GM21717 (cell line): ENCODE data around the gene ODR4.
A peak's percentile ranks its signal among the peaks of the same experiment; 100 is the strongest.
"Not testable (repeated sequence)": the region's sequence is repeated elsewhere in the genome, so short reads cannot be mapped to it uniquely, and the experiment has no call there.

Experiments used
- ATAC-seq: cut with Tn5 transposase; IDR thresholded peaks from one replicate; pipeline ENCODE4 v1.9.1; 2021; ENCODE audit warnings: mild to moderate bottlenecking, moderate library complexity; ENCODE audit not compliant: unreplicated experiment

The ODR4 gene

DNA sequence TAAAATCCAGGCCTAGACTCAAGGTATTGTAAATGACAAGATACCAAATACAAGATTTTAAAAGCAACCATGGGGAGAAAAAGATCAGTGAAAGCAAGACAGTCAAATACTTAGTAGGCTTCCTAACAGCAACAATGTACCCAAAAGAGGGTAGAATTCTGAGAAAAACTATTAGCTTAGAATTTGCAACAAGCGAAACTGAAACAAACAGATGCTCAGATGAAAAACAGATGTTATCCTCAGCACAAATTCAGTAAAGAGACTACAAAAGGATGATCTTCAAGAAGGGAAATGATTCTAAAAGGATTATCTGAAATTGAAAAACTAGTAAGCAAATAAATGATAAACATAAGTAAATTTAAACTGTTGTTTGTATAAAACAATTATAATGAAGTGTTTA, 45.3 kb downstream of the ODR4 start:
- ATAC-seq: peak; percentile 94

DNA sequence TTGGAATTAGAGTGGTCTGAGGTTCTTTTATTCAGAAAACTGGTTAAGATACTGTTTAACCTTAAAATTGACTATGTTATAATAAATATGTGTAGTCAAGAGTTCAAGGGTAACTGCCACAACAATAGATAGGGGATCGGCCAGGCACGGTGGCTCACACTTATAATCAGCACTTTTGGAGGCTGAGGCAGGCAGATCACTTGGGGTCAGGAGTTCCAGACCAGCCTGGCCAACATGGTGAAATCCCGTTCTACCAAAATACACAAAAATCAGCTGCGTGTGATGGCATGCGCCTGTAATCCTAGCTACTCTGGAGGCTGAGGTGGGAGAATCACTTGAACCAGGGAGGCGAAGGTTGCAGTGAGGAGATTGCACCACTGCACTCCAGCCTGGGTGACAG, 45.8 kb downstream of the ODR4 start:
- no peak for ATAC-seq

DNA sequence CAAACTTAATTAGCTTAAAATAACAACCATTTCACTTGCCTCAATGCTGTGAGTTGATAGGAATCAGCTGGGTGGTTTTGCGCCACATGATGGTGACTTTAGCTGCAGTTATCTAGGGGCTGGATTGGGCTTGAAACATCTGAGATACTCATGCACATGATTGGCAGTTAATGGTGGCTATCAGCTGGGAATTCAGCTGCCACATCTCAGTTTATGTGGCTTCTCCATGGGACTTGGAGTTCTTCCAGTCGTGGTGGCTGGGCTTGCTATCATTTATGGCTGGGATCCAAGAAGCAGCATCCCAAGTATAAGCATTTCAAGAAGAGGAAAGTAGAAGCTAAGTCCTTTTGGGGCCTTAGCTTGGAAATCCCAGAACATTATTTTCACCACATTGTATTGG, 48.9 kb downstream of the ODR4 start:
- ATAC-seq: no peak

DNA sequence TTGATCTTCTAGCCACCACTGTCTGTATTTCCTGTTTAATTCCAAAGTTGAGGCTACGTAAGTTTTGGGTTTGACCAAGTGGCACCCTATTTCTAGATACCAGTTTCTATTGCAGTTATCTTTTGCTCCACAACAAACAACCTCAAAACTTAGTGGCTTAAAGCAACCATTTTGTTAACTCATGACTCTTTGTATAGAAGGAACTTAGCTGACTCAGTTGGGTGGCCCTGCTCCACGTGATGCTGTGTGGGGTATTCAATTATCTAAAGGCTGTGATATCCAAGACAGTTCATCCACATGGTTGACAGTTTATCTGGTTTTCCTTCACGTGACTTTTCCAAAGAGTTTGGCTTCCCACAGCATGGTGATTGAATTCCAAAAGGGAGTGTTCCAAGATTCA, 50.5 kb downstream of the ODR4 start:
- ATAC-seq: no peak

DNA sequence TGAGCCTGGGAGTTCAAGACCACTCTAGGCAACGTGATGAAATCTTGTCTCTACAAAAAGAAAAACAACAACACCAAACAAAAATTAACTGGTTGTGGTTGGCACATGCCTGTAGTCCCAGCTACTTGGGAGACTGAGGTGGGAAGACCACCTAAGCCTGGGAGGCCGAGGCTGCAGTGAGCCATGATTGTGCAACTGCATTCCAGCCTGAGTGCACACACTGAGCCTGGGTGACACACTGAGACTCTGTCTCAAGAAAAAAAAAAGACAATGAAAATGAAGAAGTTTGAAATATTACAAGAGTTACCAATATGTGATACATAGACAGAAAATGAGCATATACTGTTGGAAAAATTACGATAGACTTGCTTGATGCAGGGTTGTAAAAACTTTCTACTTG, 53.4 kb downstream of the ODR4 start:
- ATAC-seq: no peak

DNA sequence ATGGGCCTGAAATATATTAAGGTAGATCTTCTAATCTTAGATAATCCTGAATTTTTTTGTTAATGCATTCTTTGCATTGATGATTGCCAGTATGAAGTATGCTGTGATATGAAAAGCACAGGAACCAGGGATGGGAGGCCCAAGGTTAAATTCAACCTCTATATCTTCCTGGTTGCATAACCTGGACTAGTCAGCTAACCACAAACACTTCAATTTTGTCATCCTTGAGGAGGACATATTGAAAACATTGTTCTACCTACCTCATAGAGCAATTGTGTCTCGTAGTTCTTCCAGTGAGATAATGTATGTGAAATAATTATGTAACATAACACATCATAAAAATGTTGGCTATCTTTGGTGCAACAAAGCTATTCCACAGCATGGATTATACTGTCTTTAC, 59.7 kb downstream of the ODR4 start:
- no peak for ATAC-seq

DNA sequence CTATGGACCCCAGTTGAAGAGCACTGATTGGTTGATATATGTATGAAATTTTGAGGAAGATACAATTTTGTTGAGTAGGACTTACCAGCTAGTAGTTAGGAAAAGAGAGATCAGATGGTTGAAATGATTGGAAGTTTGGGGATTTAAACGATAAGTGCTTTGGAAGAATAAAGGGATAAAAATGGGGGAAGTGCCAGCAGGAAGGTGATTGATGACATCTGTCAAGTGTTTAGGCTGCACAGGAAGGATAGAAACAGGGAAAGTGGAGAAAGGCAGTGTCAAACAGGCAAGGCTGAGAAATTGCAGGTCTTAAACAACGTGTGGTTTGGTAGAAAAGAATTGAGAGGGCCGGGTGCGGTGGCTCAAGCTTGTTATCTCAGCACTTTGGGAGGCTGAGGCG, 62.9 kb downstream of the ODR4 start:
- no peak for ATAC-seq

DNA sequence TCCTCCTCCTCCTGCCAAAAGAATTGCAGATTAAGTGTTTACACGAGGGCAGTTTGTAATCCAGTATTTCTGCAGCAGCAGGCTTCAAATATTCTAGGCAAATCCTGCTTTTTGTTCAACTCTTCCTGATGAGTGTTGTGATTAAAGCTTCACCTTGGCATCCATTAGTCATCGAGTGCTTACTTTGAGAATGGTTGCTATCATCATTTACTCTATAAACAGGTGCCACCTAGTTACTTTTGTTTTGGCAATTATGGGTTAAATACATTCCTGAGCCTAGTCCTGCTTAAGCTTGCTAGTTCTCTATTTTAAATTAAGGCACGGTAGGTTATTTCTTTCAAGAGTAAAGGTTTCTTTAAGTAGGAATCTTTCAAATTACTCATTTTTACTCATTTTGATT, 64.9 kb downstream of the ODR4 start:
- ATAC-seq: no peak

DNA sequence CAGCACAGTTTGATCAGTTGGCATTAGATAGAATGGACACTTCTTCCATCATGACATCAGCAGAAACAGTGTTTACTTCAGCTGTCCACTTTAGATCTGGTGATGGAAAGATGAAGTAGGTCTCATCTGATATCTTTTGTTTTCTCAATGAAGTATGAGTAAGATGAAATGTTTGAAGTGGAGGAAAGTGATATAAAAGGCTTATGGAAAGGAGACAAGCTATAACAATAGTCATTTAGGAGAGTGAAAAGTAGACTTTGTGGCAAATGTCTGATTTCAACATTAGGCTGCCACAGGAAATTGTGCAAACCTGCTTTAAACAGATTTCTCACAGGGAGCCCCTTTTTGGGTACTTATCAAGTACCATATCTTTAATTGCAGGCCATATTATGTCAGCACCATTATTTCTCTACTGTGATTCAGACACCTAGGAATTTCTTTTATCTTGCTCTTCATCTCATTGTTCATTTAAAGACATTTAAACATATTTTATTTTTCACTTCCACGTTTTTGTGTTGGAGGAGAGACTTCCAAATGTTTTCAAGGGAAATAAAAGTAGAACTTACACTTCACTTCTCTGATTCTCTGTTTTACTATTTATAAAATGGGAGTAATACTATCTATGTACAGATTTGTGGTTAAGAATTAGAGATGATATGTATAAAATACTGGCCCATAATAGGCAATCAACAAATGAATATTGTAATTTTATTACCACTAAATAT, 67.2 kb downstream of the ODR4 start:
- no peak for ATAC-seq

DNA sequence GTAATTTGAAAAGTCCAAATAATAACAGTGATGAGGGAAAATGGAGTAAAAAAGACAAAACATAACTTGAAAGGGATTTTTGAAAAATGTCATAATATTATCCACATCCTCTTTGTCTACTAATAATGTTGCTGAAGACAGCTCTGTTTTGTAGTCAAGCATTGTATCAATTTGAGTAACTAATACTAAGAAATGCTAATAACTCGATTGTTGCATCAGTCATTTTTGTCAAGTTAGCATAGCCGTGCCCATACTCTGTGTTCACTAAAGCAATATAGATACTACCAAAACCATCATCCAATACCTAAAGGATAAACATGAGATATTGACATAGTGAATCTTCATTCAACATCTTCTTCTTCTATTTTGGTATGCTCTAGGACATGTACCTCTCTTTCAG, 68.0 kb downstream of the ODR4 start:
- ATAC-seq: peak; percentile 76

DNA sequence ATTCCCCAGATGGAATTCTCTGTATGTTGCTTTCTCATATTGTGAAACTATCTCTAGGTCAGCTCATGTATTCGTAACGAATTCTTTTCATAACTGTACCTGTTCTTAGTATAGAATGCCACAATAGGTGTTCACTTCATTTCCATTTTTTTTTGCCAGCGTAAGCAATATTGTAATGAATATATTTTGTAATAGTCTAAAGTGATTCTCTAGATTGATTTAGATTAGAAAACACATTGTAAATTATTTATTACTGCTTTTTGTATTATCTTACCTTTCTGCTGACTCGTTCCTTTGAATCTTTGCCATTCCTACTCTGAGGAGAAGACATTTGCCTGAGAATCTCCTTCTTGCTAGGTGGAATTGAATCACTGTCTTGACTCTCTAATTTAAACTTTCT, 70.5 kb downstream of the ODR4 start:
- ATAC-seq: no peak

DNA sequence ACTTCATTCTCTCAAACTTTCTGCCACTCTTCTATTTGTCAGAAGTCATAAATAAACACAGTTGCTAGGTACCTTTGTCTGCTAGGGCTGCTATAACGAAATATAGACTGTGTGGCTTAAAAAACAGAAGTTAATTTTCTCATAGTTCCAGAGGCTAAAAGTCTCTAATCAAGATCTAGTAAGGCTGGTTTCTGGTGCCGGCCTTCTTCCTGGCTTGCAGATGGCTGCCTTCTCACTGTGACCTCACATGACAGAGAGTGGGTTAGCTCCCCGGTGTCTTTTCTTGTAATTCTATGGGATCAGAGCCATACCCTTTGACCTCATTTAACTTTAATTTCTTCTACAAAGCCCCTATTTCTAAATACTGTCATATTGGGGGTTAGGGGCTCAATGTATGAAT, 79.3 kb downstream of the ODR4 start:
- ATAC-seq: no peak

DNA sequence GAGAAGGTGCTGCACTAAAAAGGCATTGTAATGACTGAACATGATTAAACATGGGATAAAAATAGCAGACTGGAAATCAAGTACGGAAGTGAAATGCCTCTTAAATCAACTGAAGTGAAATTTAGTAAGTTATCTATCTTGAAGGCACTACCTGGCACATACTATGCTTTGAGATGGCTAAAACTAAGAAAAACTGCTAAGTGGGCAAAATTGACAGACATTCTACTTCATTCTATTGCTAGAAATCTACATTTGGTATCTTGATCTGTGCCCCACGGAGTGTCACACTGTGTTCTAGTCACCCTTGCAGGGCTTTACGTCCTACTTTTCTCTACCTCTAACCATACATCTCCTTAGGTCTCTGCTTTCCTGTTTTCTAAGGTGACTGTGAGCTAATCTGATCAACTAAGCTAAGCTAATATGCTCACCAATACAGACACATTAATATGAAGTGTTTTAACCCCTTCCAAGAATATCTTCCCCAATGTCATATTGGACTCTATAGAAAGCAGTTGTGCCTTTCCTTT, 81.2 kb downstream of the ODR4 start:
- no peak for ATAC-seq

DNA sequence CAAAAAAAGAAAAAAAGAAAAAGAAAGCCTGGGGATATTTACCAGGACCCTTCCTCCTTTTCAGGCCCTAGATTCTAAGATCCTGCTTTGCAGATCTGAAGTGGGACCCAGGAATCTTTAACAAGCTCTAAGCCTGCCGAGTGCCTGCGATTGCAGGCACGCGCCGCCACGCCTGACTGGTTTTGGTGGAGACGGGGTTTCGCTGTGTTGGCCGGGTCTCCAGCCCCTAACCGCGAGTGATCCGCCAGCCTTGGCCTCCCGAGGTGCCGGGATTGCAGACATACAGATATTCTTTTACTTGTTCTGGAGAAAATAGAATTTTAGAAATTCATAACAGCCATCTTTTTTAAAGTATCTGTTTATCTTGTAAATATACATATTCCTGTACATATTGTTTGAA, 83.5 kb downstream of the ODR4 start:
- not testable (repeated sequence) for ATAC-seq

DNA sequence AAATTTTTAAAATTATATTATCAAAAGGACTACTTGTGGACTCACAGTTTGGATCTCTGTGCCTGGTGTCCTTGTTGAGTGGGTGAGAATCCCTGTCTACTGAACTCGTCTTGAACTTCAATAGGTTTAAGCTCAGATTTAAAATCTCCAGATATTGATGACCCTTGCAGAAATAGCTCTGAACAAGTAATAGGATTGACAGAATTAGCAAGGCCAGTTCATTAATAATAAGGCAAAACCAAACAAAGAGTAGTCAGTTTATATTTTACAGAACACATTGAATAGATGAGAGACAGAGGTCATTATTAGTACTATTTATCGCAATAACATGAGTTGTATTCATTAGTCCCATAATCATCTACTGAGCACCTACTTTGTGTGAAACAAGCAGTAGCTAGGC, 85.4 kb downstream of the ODR4 start, which contains the start of gene PDC:
Gene PDC (minus strand): TSS at position 101 of the 400 bp plus-strand sequence. CDS start 11,655 bp downstream, outside the sequence.
- no peak for ATAC-seq

DNA sequence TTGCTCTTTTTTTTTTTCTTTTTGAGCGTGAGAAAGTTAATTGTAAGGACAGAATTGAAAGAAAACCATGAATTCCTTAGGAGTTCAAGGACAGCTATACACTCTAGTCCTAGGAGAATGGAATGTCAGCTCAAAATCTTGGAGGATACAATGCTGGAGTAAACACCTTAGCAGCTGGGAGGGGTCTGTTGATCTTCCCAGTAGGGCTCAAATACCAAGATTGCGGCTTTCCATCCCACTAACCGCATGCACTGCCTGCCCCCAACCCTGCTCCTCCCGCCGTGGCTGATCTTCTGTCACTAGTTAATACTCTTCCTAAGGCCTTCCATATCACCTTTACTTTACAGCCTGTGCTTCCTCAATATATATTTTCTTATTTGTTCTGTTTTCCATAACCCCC, 87.9 kb downstream of the ODR4 start:
- ATAC-seq: no peak

DNA sequence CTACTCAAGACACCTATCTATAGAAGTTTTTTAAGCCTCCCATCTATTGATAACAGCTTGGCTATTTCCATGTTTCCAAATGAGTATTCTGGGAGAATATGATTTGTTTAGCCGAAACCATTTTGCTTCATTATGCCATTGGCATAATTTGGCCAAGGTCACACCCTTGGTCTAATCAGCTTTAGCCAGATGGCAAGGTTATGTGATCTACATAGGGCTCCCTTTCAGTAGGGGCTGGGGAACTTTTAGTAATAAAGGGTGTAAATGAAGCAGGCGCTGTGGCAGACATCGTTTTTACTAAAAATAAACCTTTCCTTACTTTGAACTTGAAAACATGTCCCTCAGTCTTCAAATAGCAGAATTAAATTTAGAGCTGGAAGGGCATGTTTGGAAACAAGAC, 88.3 kb downstream of the ODR4 start:
- ATAC-seq: no peak

DNA sequence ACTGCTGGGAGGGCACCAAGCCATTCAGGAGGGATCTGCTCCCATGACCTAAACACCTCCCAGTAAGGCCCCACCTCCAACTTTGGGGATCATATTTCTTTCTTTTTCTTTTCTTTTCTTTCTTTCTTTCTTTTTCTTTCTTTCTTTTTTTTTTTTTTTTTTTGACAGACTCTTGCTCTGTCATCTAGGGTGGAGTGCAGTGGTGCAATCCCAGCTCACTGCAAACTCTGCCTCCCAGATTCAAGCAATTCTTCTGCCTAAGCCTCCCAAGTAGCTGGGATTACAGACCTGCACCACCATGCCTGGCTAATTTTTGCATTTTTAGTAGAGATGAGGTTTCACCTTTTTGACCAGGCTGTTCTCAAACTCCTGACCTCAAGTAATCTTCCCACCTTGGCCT, 89.9 kb downstream of the ODR4 start:
- ATAC-seq: not testable (repeated sequence)

DNA sequence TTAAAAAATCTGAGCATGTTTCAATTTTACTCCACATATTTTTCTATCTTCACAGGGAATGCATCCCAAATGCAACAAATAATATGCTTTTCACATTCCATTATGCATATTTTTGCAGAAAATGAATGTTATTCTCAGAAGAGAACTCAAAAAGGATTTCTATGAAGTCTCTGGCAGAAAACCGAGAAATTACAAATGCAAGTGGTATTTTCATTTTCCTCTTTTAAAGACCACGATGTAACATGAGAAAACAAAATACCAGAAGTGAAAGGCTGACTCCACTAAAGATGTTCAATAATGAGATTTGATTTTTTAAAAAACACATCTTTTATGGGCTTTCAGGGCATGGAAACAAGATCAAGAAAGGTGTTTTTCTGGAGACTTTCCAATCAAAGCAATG, 90.3 kb downstream of the ODR4 start:
- no peak for ATAC-seq
